H1 (cell line): ENCODE results near the gene CCDC18. TPM values are rescaled to one million over a fixed set of nuclear protein-coding genes. Genes with fewer than 3 reads are reported as not detected.

Experiments
- CTCF ChIA-PET: fragments of 300-600 bp; sonication (Branson Sonifier 250); formaldehyde crosslinking; loops from one replicate; lab custom pipeline; 2021; ENCODE audit not compliant: partially characterized antibody; lab: Charles Lee
- POLR2A ChIA-PET: fragments of 300-600 bp; sonication (Branson Sonifier 250); formaldehyde crosslinking; loops from one replicate; lab custom pipeline; 2021; ENCODE audit warnings: inconsistent platforms; ENCODE audit not compliant: partially characterized antibody; lab: Charles Lee
- DNase-seq, 2 experiments: peaks; one replicate each; pipeline versions ENCODE4 v3.0.0 to v3.0.0-alpha.2; 2010 to 2022; ENCODE audit warnings: low spot score in 2 of 2, low read depth in 1 of 2, mixed read lengths in 1 of 2
- FAIRE-seq: peaks from 2 replicates; lab custom pipeline; 2011; peaks lifted over from hg19 to GRCh38; lab: Jason Lieb, UNC
- H2AFZ ChIP-seq: 2 replicates; pipeline ENCODE4 v1.8.1; 2012; ENCODE audit warnings: low read length, inconsistent platforms
- H2AK5ac ChIP-seq: 2 replicates; pipeline ENCODE4 v1.6.1; 2013; ENCODE audit warnings: low read depth, low read length
- H2BK120ac ChIP-seq: replicated peaks from 2 replicates; pipeline ENCODE3; 2013; ENCODE audit warnings: low read depth, low read length, inconsistent platforms
- H2BK12ac ChIP-seq: 2 replicates; pipeline ENCODE4 v1.6.1; 2013; ENCODE audit warnings: low read depth, low read length
- H2BK15ac ChIP-seq: 2 replicates; pipeline ENCODE4 v1.6.1; 2013; ENCODE audit warnings: low read length
- H2BK20ac ChIP-seq: 2 replicates; pipeline ENCODE4 v1.6.1; 2013; ENCODE audit warnings: low read length
- H2BK5ac ChIP-seq: 2 replicates; pipeline ENCODE4 v1.6.1; 2013; ENCODE audit warnings: low read depth, low read length
- H3K14ac ChIP-seq: 2 replicates; pipeline ENCODE4 v1.6.1; 2013; ENCODE audit warnings: inconsistent platforms; ENCODE audit not compliant: insufficient read length
- H3K18ac ChIP-seq: 2 replicates; pipeline ENCODE4 v1.6.1; 2013; ENCODE audit warnings: low read length; ENCODE audit errors: extremely low read depth
- H3K23ac ChIP-seq: 2 replicates; pipeline ENCODE4 v1.6.1; 2013; ENCODE audit warnings: inconsistent platforms; ENCODE audit not compliant: insufficient read length
- H3K23me2 ChIP-seq: 2 replicates; pipeline ENCODE4 v1.6.1; 2013; ENCODE audit warnings: low read depth, low read length
- H3K27ac ChIP-seq: 2 replicates; pipeline ENCODE4 v1.6.1; 2011; ENCODE audit warnings: low read depth, low read length, inconsistent platforms
- H3K27me3 ChIP-seq, 4 experiments: replicated peaks in 1 of 4; 1 replicate in 1 of 4; 2 replicates in 3 of 4; pipeline versions ENCODE4 v1.6.1 to v1.8.1; 2011 to 2013; ENCODE audit warnings: low read length in 3 of 4, mild to moderate bottlenecking in 3 of 4, inconsistent platforms in 2 of 4, mixed read lengths in 2 of 4, moderate library complexity in 1 of 4; ENCODE audit not compliant: control insufficient read depth in 3 of 4, insufficient read depth in 3 of 4; ENCODE audit errors: extremely low read depth in 1 of 4
- H3K36me3 ChIP-seq, 4 experiments: 2 replicates each; pipeline versions ENCODE4 v1.6.1 to v1.8.1; 2011 to 2013; ENCODE audit warnings: mild to moderate bottlenecking in 4 of 4, low read length in 3 of 4, moderate library complexity in 2 of 4, control low read depth in 1 of 4, inconsistent platforms in 1 of 4; ENCODE audit not compliant: insufficient read depth in 4 of 4, control insufficient read depth in 2 of 4
- H3K4ac ChIP-seq: replicated peaks from 2 replicates; pipeline ENCODE3; 2013; ENCODE audit warnings: low read length, low read depth, mixed read lengths, inconsistent platforms; ENCODE audit not compliant: insufficient read length
- H3K4me1 ChIP-seq, 4 experiments: replicated peaks in 1 of 4; 1 replicate in 1 of 4; 2 replicates in 3 of 4; pipeline versions ENCODE4 v1.6.1 to v1.8.1; 2011 to 2013; ENCODE audit warnings: low read length in 3 of 4, inconsistent platforms in 2 of 4, mixed read lengths in 1 of 4; ENCODE audit not compliant: insufficient read depth in 4 of 4, control insufficient read depth in 3 of 4
- H3K4me2 ChIP-seq, 2 experiments: 2 replicates each; pipeline versions ENCODE4 v1.6.1 to v1.8.1; 2011 to 2013; ENCODE audit warnings: low read depth in 2 of 2, low read length in 2 of 2, control low read depth in 1 of 2, inconsistent platforms in 1 of 2, mild to moderate bottlenecking in 1 of 2; ENCODE audit not compliant: insufficient read depth in 1 of 2
- H3K4me3 ChIP-seq, 4 experiments: fragments of 200-600, 300-600 bp in 1 of 4; sonication (generic), shearing (Covaris generic), sonication (Bioruptor Twin) in 1 of 4; 2 replicates each; pipeline versions ENCODE4 v1.5.1 to v1.8.1; 2011 to 2016; ENCODE audit warnings: low read length in 4 of 4, low read depth in 3 of 4, control low read depth in 2 of 4, inconsistent platforms in 2 of 4, mild to moderate bottlenecking in 2 of 4, mixed read lengths in 1 of 4, moderate library complexity in 1 of 4; ENCODE audit not compliant: insufficient read depth in 2 of 4; ENCODE audit errors: extremely low read depth in 1 of 4
- H3K56ac ChIP-seq: replicated peaks from 2 replicates; pipeline ENCODE3; 2013; ENCODE audit warnings: low read depth, mild to moderate bottlenecking, mixed read lengths, low read length, inconsistent platforms; ENCODE audit not compliant: insufficient read length
- H3K79me1 ChIP-seq: 2 replicates; pipeline ENCODE4 v1.6.1; 2013; ENCODE audit warnings: low read depth, low read length, control low read depth
- H3K79me2 ChIP-seq, 2 experiments: 2 replicates each; pipeline versions ENCODE4 v1.6.1 to v1.8.1; 2012 to 2013; ENCODE audit warnings: low read length in 2 of 2, mild to moderate bottlenecking in 2 of 2, inconsistent platforms in 1 of 2; ENCODE audit not compliant: insufficient read depth in 2 of 2, control insufficient read depth in 1 of 2
- H3K9ac ChIP-seq, 4 experiments: replicated peaks in 1 of 4; 1 replicate in 1 of 4; 2 replicates in 3 of 4; pipeline versions ENCODE4 v1.6.1 to v1.8.1; 2011 to 2013; ENCODE audit warnings: low read depth in 3 of 4, low read length in 3 of 4, control low read depth in 2 of 4, mild to moderate bottlenecking in 2 of 4, moderate library complexity in 2 of 4, inconsistent platforms in 1 of 4; ENCODE audit errors: extremely low read depth in 1 of 4
- H3K9me3 ChIP-seq, 2 experiments: 2 replicates each; pipeline versions ENCODE4 v1.6.1 to v1.8.1; 2012 to 2013; ENCODE audit warnings: mild to moderate bottlenecking in 2 of 2, moderate library complexity in 2 of 2, control low read depth in 1 of 2, inconsistent platforms in 1 of 2, low read depth in 1 of 2, low read length in 1 of 2, mixed read lengths in 1 of 2; ENCODE audit not compliant: insufficient read depth in 2 of 2
- H4K20me1 ChIP-seq, 2 experiments: replicated peaks in 1 of 2; 2 replicates each; pipeline versions ENCODE3 to v1.8.1; 2011 to 2013; ENCODE audit warnings: inconsistent platforms in 2 of 2, low read length in 2 of 2, mild to moderate bottlenecking in 1 of 2; ENCODE audit not compliant: insufficient read depth in 2 of 2, control insufficient read depth in 1 of 2
- H4K5ac ChIP-seq: 2 replicates; pipeline ENCODE4 v1.6.1; 2013; ENCODE audit warnings: low read length, low read depth, mixed read lengths, inconsistent platforms; ENCODE audit not compliant: insufficient read length
- H4K8ac ChIP-seq: 2 replicates; pipeline ENCODE4 v1.8.0; 2013; ENCODE audit warnings: mild to moderate bottlenecking, moderate library complexity, low read length, inconsistent platforms; ENCODE audit not compliant: insufficient read depth; ENCODE audit errors: extremely low read depth
- H4K91ac ChIP-seq: replicated peaks from 2 replicates; pipeline ENCODE3; 2013; ENCODE audit warnings: low read length, mixed read lengths, inconsistent platforms; ENCODE audit not compliant: insufficient read length
- CBX5 ChIP-seq: fragments of 300-800, 300-1000 bp; sonication (generic); IDR thresholded peaks from 2 replicates; pipeline ENCODE4 v1.7.1; 2016; ENCODE audit warnings: antibody characterized with exemption, low read length, low read depth
- CBX8 ChIP-seq: fragments of 300-800, 300-1000 bp; sonication (generic); IDR thresholded peaks from 2 replicates; pipeline ENCODE4 v1.7.1; 2016; ENCODE audit warnings: low read depth, low read length, borderline replicate concordance
- CHD1 ChIP-seq: IDR thresholded peaks from 2 replicates; pipeline ENCODE4 v1.6.1; 2012; ENCODE audit warnings: low read depth, low read length, improper control_type of control experiment
- JUN ChIP-seq: IDR thresholded peaks from 2 replicates; pipeline ENCODE4 v1.6.1; 2011; ENCODE audit warnings: low read depth, mild to moderate bottlenecking, improper control_type of control experiment, low read length
- KDM5A ChIP-seq: fragments of 200-600 bp; IDR thresholded peaks from 2 replicates; pipeline ENCODE4 v1.7.1; 2012; ENCODE audit warnings: mild to moderate bottlenecking, low read length, inconsistent platforms, mixed read lengths
- SIRT6 ChIP-seq: IDR thresholded peaks from one replicate; pipeline ENCODE4 v1.7.1; 2012; ENCODE audit warnings: low read length, inconsistent platforms
- SP4 ChIP-seq: IDR thresholded peaks from 2 replicates; pipeline ENCODE4 v1.6.1; 2012; ENCODE audit warnings: low read length, inconsistent platforms
- TAF7 ChIP-seq: optimal IDR thresholded peaks from 2 replicates; pipeline ENCODE3; 2011; ENCODE audit warnings: low read depth, mild to moderate bottlenecking, inconsistent platforms, low read length, moderate library complexity, borderline replicate concordance
- TEAD4 ChIP-seq: IDR thresholded peaks from 2 replicates; pipeline ENCODE4 v1.6.1; 2012; ENCODE audit warnings: low read depth, low read length, inconsistent platforms, mixed read lengths
- WGBS, 2 experiments: shearing (Covaris generic) in 1 of 2; methylation state at CpG; one replicate each; pipeline versions ENCODE4 v1.1.6 to v1.1.7; 2013 to 2015; ENCODE audit warnings: low lambda C conversion rate in 2 of 2, mixed read lengths in 2 of 2, inconsistent platforms in 1 of 2, low coverage in 1 of 2, missing lambda C conversion rate in 1 of 2; ENCODE audit not compliant: insufficient replicate concordance in 2 of 2, insufficient coverage in 1 of 2, insufficient read length in 1 of 2; ENCODE audit errors: extremely low coverage in 1 of 2, missing lambda C conversion rate in 1 of 2; 5-methylcytosine and 5-hydroxymethylcytosine counted together
- polyA plus RNA-seq, 7 experiments: library from polyadenylated mRNA; depleted of rRNA in 3 of 7; stranded (reverse) in 5 of 7; unstranded in 2 of 7; fragments of >200 nt in 5 of 7; fragments of 200-250 nt in 2 of 7; gene quantifications; 1 replicate in 5 of 7; 2 replicates in 1 of 7; 4 replicates in 1 of 7; pipeline versions ENCODE4 v1.2.1 to v1.2.3, GENCODE V29; 2011 to 2013; ENCODE audit warnings: missing spikeins in 2 of 7, mixed read lengths in 2 of 7
- total RNA-seq: library from RNA; stranded (reverse); fragmentation: NEBNext Ultra II Directional; extraction: Animal tissue kit (Norgen Biotek cat#: 25700); gene quantifications from 2 replicates; pipeline ENCODE4 v1.2.1, GENCODE V29; 2021
- TF ChIP-seq, protein P1 (sequence below), 3 experiments: IDR thresholded peaks; 1 replicate in 2 of 3; 2 replicates in 1 of 3; pipeline versions ENCODE4 v1.5.1 to v1.6.1; 2011; ENCODE audit warnings: low read length in 3 of 3, mild to moderate bottlenecking in 3 of 3, inconsistent platforms in 2 of 3, low read depth in 1 of 3, moderate library complexity in 1 of 3; ENCODE audit not compliant: insufficient read depth in 1 of 3; ENCODE audit errors: control extremely low read depth in 1 of 3
- TF ChIP-seq, protein P2 (sequence below): IDR thresholded peaks from 2 replicates; pipeline ENCODE4 v1.6.1; 2012; ENCODE audit warnings: low read length, inconsistent platforms

CCDC18 gene
- total and polyA plus RNA-seq, 2 of the 8 experiments (the other 6 are each of a cell fraction or from before 2014, with no cell fraction given), result 3.0 to 21.2 TPM

DNA sequence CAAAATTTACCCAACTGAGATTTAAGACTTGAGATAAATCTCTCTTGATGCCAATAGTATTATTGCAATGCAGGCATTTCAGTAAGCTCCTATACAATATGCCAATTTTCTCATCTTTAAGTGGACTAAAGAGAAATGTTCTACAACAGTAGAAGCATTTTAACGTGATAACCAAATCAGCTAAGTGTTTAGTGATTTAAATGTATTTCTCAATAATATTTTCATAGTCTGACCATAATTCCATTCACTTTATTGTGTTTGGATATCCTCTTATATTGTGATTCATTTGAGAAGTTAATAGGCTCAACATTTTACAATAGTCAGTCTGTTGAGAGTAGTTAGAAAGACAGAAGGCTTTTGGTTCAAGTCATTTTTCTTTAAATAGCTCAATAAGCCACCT is 120.6 kb downstream of the CCDC18 start:
- H3K23me2 ChIP-seq, result no peaks in the 10 kb centered on the region; the same call in 1 of the 2 replicates
- H2AK5ac ChIP-seq, result no peak overlapping the region
- H3K56ac ChIP-seq, result no peak overlapping the region
- no peak overlapping the region for H3K4ac ChIP-seq
- DNase-seq (no peak), FAIRE-seq (no peak)
- no peaks in the 10 kb centered on the region for H3K36me3 ChIP-seq
- no peak overlapping the region for H3K14ac ChIP-seq
- no peak overlapping the region; a peak in 1 of 8 replicates for H3K4me3 ChIP-seq
- no peak overlapping the region for H4K8ac ChIP-seq
- H2BK12ac ChIP-seq, result no peak overlapping the region
- H3K27ac ChIP-seq, result no peak overlapping the region
- H2BK15ac ChIP-seq, result no peak overlapping the region
- no peak overlapping the region for H2BK20ac ChIP-seq
- ChIA-PET POLR2A (no interaction called here), CTCF (interaction anchor here (0.5 to 1.7 kb wide), 4 partner anchors 133 to 312 kb away, joined by 3 to 5 read pairs (median 4); no protein-coding TSS in a partner anchor)
- no peak overlapping the region for H3K4me2 ChIP-seq
- H2BK5ac ChIP-seq, result no peak overlapping the region
- no peak overlapping the region for H3K23ac ChIP-seq
- no peaks in the 10 kb centered on the region for H3K27me3 ChIP-seq
- H3K9ac ChIP-seq, result no peak overlapping the region
- no peaks in the 10 kb centered on the region for H3K9me3 ChIP-seq
- no peak overlapping the region for H2BK120ac ChIP-seq
- H4K5ac ChIP-seq, result no peak overlapping the region
- H4K20me1 ChIP-seq, result no peaks in the 10 kb centered on the region
- no peak overlapping the region for H2AFZ ChIP-seq
- no peaks in the 10 kb centered on the region for H3K79me1 ChIP-seq
- H3K4me1 ChIP-seq, result peaks cover 4 to 8% (median 5%) of the 10 kb centered on the region in 4 experiments; a peak in 6 of 7 replicates
- H3K18ac ChIP-seq, result no peak overlapping the region
- WGBS, 2 experiments, result 38% methylated on average over 1 of the region's 1 CpG; no CpG with 5 or more reads in 1 of the 2 experiments
- no peak overlapping the region for H4K91ac ChIP-seq
- no peaks in the 10 kb centered on the region for H3K79me2 ChIP-seq
- no peak for TF ChIP-seq CBX8
- no peak for TF ChIP-seq TEAD4
- TF ChIP-seq TAF7, result no peak
- no peak for TF ChIP-seq CBX5
- TF ChIP-seq, protein P1, sequence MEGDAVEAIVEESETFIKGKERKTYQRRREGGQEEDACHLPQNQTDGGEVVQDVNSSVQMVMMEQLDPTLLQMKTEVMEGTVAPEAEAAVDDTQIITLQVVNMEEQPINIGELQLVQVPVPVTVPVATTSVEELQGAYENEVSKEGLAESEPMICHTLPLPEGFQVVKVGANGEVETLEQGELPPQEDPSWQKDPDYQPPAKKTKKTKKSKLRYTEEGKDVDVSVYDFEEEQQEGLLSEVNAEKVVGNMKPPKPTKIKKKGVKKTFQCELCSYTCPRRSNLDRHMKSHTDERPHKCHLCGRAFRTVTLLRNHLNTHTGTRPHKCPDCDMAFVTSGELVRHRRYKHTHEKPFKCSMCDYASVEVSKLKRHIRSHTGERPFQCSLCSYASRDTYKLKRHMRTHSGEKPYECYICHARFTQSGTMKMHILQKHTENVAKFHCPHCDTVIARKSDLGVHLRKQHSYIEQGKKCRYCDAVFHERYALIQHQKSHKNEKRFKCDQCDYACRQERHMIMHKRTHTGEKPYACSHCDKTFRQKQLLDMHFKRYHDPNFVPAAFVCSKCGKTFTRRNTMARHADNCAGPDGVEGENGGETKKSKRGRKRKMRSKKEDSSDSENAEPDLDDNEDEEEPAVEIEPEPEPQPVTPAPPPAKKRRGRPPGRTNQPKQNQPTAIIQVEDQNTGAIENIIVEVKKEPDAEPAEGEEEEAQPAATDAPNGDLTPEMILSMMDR (IDR thresholded peaks at IDR 0.05; ENCODE audit: control extremely low read depth in 1 of 3, insufficient read depth in 1 of 3, low read depth in 1 of 3, low read length in 3 of 3), result no peak
- no peak for TF ChIP-seq SP4
- no peak for TF ChIP-seq JUN
- no peak for TF ChIP-seq CHD1
- TF ChIP-seq SIRT6, result no peak
- no peak for TF ChIP-seq KDM5A
- TF ChIP-seq, protein P2, sequence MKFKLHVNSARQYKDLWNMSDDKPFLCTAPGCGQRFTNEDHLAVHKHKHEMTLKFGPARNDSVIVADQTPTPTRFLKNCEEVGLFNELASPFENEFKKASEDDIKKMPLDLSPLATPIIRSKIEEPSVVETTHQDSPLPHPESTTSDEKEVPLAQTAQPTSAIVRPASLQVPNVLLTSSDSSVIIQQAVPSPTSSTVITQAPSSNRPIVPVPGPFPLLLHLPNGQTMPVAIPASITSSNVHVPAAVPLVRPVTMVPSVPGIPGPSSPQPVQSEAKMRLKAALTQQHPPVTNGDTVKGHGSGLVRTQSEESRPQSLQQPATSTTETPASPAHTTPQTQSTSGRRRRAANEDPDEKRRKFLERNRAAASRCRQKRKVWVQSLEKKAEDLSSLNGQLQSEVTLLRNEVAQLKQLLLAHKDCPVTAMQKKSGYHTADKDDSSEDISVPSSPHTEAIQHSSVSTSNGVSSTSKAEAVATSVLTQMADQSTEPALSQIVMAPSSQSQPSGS, result no peak
